GM21576 (cell line): ENCODE measurements around the gene ZNF683.

Source experiments
- ATAC-seq: cut with Tn5 transposase; IDR thresholded peaks from one replicate; pipeline ENCODE4 v1.9.1; 2021; ENCODE audit warnings: mild to moderate bottlenecking, moderate library complexity; ENCODE audit not compliant: unreplicated experiment

The ZNF683 gene

GRCh38 chr1:26359981-26360806, 12.4 kb downstream of the ZNF683 start:
- no peak for ATAC-seq

GRCh38 chr1:26358411-26359384, 13.9 kb downstream of the ZNF683 start:
- ATAC-seq: no peak

- no peak for ATAC-seq
These were observed 15.4 kb downstream of the ZNF683 start for GRCh38 chr1:26357121-26357602.

- ATAC-seq: no peak
These were observed 16.4 kb downstream of the ZNF683 start for GRCh38 chr1:26356106-26356505.

- ATAC-seq: no peak
These were observed 17.6 kb downstream of the ZNF683 start for GRCh38 chr1:26354972-26355371.

- ATAC-seq: no peak
These were observed 18.4 kb downstream of the ZNF683 start, which contains the start of gene CRYBG2 for GRCh38 chr1:26353976-26354820. Gene CRYBG2 (minus strand): TSS chr1:26354130. CDS start chr1:26346657, 7,473 bp downstream.

- no peak for ATAC-seq
These were observed 19.2 kb downstream of the ZNF683 start for GRCh38 chr1:26353210-26353859.

- no peak for ATAC-seq
These were observed 20.2 kb downstream of the ZNF683 start for GRCh38 chr1:26352338-26352679.

- ATAC-seq: no peak
These were observed 20.8 kb downstream of the ZNF683 start for GRCh38 chr1:26351590-26352337.

GRCh38 chr1:26350701-26351589, 21.6 kb downstream of the ZNF683 start:
- no peak for ATAC-seq

- no peak for ATAC-seq
These were observed 22.2 kb downstream of the ZNF683 start for GRCh38 chr1:26350343-26350700.

- no peak for ATAC-seq
These were observed 22.7 kb downstream of the ZNF683 start for GRCh38 chr1:26349877-26350244.

GRCh38 chr1:26349188-26349876, 23.2 kb downstream of the ZNF683 start:
- no peak for ATAC-seq

- ATAC-seq: no peak
These were observed 26.1 kb downstream of the ZNF683 start for GRCh38 chr1:26346274-26347033.

- no peak for ATAC-seq
These were observed 26.8 kb downstream of the ZNF683 start for GRCh38 chr1:26345718-26346117.

- ATAC-seq: no peak
These were observed 28.2 kb downstream of the ZNF683 start for GRCh38 chr1:26344147-26344920.
